GM12874 (cell line): ENCODE measurements around the gene VCP.

Source experiments
- TF ChIP-seq, protein P1 (sequence below): IDR thresholded peaks from 2 replicates; pipeline ENCODE4 v1.5.1; 2011; ENCODE audit warnings: low read depth, mild to moderate bottlenecking, control low read depth, low read length, moderate library complexity; ENCODE audit not compliant: insufficient read depth

Gene VCP

GRCh38 chr9:35054871-35055644 lies 17.4 kb downstream of the VCP start:
- TF ChIP-seq, protein P1, sequence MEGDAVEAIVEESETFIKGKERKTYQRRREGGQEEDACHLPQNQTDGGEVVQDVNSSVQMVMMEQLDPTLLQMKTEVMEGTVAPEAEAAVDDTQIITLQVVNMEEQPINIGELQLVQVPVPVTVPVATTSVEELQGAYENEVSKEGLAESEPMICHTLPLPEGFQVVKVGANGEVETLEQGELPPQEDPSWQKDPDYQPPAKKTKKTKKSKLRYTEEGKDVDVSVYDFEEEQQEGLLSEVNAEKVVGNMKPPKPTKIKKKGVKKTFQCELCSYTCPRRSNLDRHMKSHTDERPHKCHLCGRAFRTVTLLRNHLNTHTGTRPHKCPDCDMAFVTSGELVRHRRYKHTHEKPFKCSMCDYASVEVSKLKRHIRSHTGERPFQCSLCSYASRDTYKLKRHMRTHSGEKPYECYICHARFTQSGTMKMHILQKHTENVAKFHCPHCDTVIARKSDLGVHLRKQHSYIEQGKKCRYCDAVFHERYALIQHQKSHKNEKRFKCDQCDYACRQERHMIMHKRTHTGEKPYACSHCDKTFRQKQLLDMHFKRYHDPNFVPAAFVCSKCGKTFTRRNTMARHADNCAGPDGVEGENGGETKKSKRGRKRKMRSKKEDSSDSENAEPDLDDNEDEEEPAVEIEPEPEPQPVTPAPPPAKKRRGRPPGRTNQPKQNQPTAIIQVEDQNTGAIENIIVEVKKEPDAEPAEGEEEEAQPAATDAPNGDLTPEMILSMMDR, result no peak

GRCh38 chr9:35054185-35054835 lies 18.1 kb downstream of the VCP start:
- TF ChIP-seq, protein P1, result no peak

DNA sequence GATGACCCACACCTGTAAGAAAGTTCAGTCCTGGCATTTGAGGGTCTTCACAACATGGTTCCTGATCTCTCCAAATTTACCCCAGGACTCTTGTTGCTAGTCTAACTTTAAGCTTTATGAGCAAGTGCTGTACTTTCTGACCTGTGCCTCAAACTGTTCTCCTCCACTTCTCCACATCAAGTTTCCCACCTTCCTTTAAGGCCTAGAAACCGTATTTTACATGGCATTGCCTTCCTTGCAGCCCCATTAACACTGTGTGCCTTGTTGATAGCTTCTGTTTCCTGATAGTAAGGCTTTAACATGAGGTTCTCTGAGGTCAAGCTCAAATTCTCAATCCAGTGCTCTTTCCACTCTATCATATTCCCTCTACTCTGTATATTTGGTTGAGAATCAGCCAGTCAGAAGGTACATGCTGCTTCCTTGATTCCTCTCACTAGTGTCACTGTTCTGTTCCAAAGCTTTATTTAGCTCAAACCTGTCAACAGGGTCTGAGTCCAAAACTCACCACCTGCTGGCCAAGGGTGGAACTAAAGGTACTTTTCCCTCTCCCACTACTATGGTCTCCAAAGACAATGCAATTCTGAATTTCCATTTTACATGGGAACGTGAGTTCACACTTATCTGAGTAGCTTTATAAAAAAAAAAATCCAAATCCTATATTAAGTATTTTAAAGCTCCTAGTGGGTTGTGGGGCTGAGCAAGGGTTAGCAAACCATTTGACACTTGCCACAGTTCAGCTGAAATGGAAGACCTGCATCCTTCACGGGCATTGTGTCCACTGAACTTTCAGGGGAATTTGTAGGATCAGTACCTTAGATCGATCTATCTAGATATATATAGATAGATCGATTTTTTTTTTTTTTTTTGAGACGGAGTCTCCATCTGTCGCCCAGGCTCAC lies 21.1 kb downstream of the VCP start:
- TF ChIP-seq, protein P1, result peak; percentile 66

DNA sequence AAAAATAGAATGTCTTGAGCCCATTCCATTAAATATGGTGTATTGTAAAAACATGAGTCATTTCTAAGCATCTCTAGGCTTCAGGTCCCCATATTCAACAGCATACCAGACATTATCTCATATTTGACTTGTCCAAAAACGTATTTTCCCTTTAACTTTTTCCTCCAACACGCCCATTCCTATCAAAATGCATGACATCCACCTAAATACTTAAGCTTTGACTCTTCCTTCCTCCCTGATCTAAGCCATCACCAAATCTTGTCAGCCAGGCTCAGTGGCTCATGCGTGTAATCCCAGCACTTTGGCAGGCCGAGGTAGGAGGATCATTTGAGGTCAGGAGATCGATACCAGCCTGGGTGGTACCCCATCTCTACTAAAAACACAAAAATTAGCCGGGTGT lies 23.9 kb downstream of the VCP start:
- TF ChIP-seq, protein P1, result no peak

- TF ChIP-seq, protein P1, result no peak
Measured at GRCh38 chr9:35044071-35044470, 28.4 kb downstream of the VCP start.

DNA sequence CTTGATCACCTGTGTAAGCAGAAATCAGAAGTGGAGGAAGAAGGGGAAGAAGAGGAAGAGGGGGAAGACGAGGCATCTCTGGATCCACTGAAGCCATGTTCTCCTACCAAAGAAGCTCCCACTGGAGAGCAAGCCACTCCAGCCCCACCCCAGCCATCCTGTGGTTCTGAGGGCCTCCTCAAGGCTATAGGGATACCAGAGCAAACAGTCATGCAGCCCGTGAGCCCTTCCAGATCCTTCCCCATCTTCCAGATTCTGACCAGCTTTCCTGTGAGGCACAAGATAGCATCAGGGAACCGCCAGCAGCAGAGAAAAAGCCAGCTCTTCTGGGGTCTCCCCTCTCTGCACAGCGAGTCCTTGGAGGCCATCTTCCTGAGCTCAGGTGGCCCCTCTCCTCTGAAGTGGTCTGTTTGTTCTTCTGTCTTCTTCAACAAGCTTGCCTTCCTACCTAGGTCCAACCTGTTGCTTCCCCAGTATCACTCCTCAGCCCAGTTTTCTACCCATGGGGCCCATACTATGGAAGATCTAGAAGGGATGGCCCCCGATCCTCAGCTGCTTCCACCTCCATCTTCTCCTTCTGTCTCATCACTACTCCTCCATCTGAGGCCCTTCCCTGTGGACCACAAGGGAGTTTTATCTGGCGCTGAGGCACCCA lies 29.4 kb downstream of the VCP start:
- TF ChIP-seq, protein P1, result no peak

GRCh38 chr9:35042081-35042604 lies 30.3 kb downstream of the VCP start:
- TF ChIP-seq, protein P1, result no peak
